Hepatocyte (in vitro differentiated cells): ENCODE measurements around the gene PLEKHJ1. TPM values are rescaled to one million over a fixed set of nuclear protein-coding genes. Genes with fewer than 3 reads are reported as not detected.

ENCODE experiments used
- DNase-seq: peaks from one replicate; pipeline ENCODE4 v3.0.0-alpha.2; 2016; ENCODE audit warnings: low spot score
- H2AFZ ChIP-seq: fragments of 200-600 bp; sonication (generic); 2 replicates; pipeline ENCODE4 v1.6.0; 2016; ENCODE audit warnings: antibody characterized with exemption, mild to moderate bottlenecking
- H3K27ac ChIP-seq: fragments of 200-600 bp; sonication (generic); 2 replicates; pipeline ENCODE4 v1.5.1; 2016; ENCODE audit warnings: mild to moderate bottlenecking
- H3K27me3 ChIP-seq: fragments of 200-600 bp; sonication (generic); 2 replicates; pipeline ENCODE4 v1.6.1; 2016
- H3K36me3 ChIP-seq: fragments of 200-600 bp; sonication (generic); replicated peaks from 2 replicates; pipeline ENCODE4 v1.5.1; 2016; ENCODE audit warnings: low read depth; ENCODE audit not compliant: insufficient read depth
- H3K4me1 ChIP-seq: fragments of 200-600 bp; sonication (generic); 2 replicates; pipeline ENCODE4 v1.5.1; 2016; ENCODE audit warnings: mild to moderate bottlenecking, moderate library complexity; ENCODE audit not compliant: insufficient read depth
- H3K4me2 ChIP-seq: fragments of 200-600 bp; sonication (generic); 2 replicates; pipeline ENCODE4 v1.6.0; 2016
- H3K4me3 ChIP-seq: fragments of 200-600 bp; sonication (generic); 2 replicates; pipeline ENCODE4 v1.5.1; 2016; ENCODE audit warnings: mild to moderate bottlenecking
- H3K79me2 ChIP-seq: fragments of 200-600 bp; sonication (generic); 2 replicates; pipeline ENCODE4 v1.6.0; 2017; ENCODE audit warnings: mild to moderate bottlenecking
- H3K9me2 ChIP-seq: fragments of 200-600 bp; sonication (generic); replicated peaks from 2 replicates; pipeline ENCODE4 v1.6.0; 2017; ENCODE audit warnings: mild to moderate bottlenecking; ENCODE audit not compliant: insufficient read depth
- H3K9me3 ChIP-seq: fragments of 200-600 bp; sonication (generic); 2 replicates; pipeline ENCODE4 v1.5.1; 2016; ENCODE audit warnings: low read depth, mild to moderate bottlenecking
- H4K20me1 ChIP-seq: fragments of 200-600 bp; sonication (generic); 2 replicates; pipeline ENCODE4 v1.6.0; 2016; ENCODE audit warnings: mild to moderate bottlenecking; ENCODE audit not compliant: insufficient read depth, poor library complexity, severe bottlenecking
- EZH2 ChIP-seq: fragments of 200-600 bp; sonication (generic); IDR thresholded peaks from 2 replicates; pipeline ENCODE4 v1.6.1; 2016; ENCODE audit warnings: antibody characterized with exemption, mild to moderate bottlenecking, borderline replicate concordance
- EZH2phosphoT487 ChIP-seq: fragments of 200-600 bp; sonication (generic); IDR thresholded peaks from one replicate; pipeline ENCODE4 v1.6.1; 2018; ENCODE audit warnings: antibody characterized with exemption, mild to moderate bottlenecking, low read depth, moderate library complexity; ENCODE audit not compliant: unreplicated experiment, severe bottlenecking
- WGBS: methylation state at CpG from one replicate; pipeline ENCODE4 v1.1.6; 2016; ENCODE audit warnings: low lambda C conversion rate; ENCODE audit errors: missing lambda C conversion rate; 5-methylcytosine and 5-hydroxymethylcytosine counted together
- polyA plus RNA-seq: library from polyadenylated mRNA; unstranded; fragments of >200 nt; fragmentation: Nextera tagmentation; extraction: Ambion mirVana; gene quantifications from 2 replicates; pipeline ENCODE4 v1.2.1, GENCODE V29; 2016
- total RNA-seq: library from RNA; depleted of rRNA; stranded (reverse); fragments of >200 nt; gene quantifications from 2 replicates; pipeline ENCODE4 v1.2.3, GENCODE V29; 2014
- TF ChIP-seq, protein P1 (sequence below): fragments of 200-600 bp; sonication (generic); IDR thresholded peaks from 2 replicates; pipeline ENCODE4 v1.5.1; 2016; ENCODE audit warnings: antibody characterized with exemption, mild to moderate bottlenecking; ENCODE audit not compliant: poor library complexity

Gene PLEKHJ1
- total and polyA plus RNA-seq, 2 experiments from 2014 or later = 165 to 190 TPM

- H4K20me1 ChIP-seq = no peaks in the 10 kb centered on the region
- TF ChIP-seq, protein P1, sequence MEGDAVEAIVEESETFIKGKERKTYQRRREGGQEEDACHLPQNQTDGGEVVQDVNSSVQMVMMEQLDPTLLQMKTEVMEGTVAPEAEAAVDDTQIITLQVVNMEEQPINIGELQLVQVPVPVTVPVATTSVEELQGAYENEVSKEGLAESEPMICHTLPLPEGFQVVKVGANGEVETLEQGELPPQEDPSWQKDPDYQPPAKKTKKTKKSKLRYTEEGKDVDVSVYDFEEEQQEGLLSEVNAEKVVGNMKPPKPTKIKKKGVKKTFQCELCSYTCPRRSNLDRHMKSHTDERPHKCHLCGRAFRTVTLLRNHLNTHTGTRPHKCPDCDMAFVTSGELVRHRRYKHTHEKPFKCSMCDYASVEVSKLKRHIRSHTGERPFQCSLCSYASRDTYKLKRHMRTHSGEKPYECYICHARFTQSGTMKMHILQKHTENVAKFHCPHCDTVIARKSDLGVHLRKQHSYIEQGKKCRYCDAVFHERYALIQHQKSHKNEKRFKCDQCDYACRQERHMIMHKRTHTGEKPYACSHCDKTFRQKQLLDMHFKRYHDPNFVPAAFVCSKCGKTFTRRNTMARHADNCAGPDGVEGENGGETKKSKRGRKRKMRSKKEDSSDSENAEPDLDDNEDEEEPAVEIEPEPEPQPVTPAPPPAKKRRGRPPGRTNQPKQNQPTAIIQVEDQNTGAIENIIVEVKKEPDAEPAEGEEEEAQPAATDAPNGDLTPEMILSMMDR = no peak
- TF ChIP-seq EZH2 (no peak), EZH2phosphoT487 (no peak)
- no peaks in the 10 kb centered on the region for H3K36me3 ChIP-seq
- H3K27me3 ChIP-seq = no peaks in the 10 kb centered on the region
- no peaks in the 10 kb centered on the region for H3K9me2 ChIP-seq
- no peaks in the 10 kb centered on the region for H3K9me3 ChIP-seq
- DNase-seq = no peak
- H3K79me2 ChIP-seq = no peaks in the 10 kb centered on the region
- WGBS = 98% methylated on average over 32 of the region's 32 CpGs
- no peak overlapping the region for H3K27ac ChIP-seq
- H3K4me3 ChIP-seq = no peak overlapping the region
- H3K4me2 ChIP-seq = no peak overlapping the region
- H2AFZ ChIP-seq = no peak overlapping the region
- H3K4me1 ChIP-seq = no peaks in the 10 kb centered on the region
Measured at GRCh38 chr19:2225415-2226050, 10.6 kb downstream of the PLEKHJ1 start.

GRCh38 chr19:2224754-2225349 is 11.3 kb downstream of the PLEKHJ1 start:
- Histone ChIP-seq H2AFZ (no peak overlapping the region), H3K4me2 (no peak overlapping the region), H3K4me3 (no peak overlapping the region), H3K4me1 (no peaks in the 10 kb centered on the region), H3K36me3 (no peaks in the 10 kb centered on the region), H3K79me2 (no peaks in the 10 kb centered on the region), H3K27me3 (no peaks in the 10 kb centered on the region), H3K9me2 (no peaks in the 10 kb centered on the region), H3K27ac (no peak overlapping the region), H4K20me1 (no peaks in the 10 kb centered on the region), H3K9me3 (no peaks in the 10 kb centered on the region)
- DNase-seq = no peak
- 90% methylated on average over 13 of the region's 13 CpGs for WGBS
- TF ChIP-seq EZH2 = no peak
- TF ChIP-seq, protein P1 = no peak
- no peak for TF ChIP-seq EZH2phosphoT487

DNA sequence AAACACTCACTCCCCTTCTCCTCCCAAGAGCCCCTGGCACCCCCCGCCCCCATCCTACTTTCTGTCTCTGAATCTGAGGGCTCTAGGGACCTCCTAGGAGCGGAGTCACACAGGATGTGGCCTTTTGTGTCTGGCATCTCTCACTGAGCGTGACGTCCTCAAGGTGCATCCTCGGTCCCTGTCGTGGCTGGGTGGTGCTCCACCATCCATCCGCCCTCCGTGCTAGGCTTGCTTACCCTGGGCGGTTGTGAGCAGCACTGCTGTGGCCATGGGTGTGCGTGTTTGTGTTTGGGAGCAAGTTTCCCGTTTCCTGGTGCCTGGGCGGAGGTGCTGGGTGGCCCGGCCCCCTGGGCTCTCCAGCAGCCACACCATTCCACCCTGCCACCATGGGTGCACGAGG is 12.2 kb downstream of the PLEKHJ1 start:
- Histone ChIP-seq H3K36me3 (no peaks in the 10 kb centered on the region), H3K27ac (no peak overlapping the region)
- WGBS = 96% methylated on average over 14 of the region's 14 CpGs

More for the DNA sequence above, 12.2 kb downstream of the PLEKHJ1 start:
- no peak for DNase-seq
- Histone ChIP-seq H4K20me1 (no peaks in the 10 kb centered on the region), H2AFZ (no peak overlapping the region), H3K4me1 (no peaks in the 10 kb centered on the region), H3K4me2 (no peak overlapping the region), H3K9me2 (no peaks in the 10 kb centered on the region), H3K9me3 (no peaks in the 10 kb centered on the region), H3K79me2 (no peaks in the 10 kb centered on the region), H3K27me3 (no peaks in the 10 kb centered on the region), H3K4me3 (no peak overlapping the region)
- TF ChIP-seq, protein P1 = no peak
- TF ChIP-seq EZH2phosphoT487 = no peak
- no peak for TF ChIP-seq EZH2
